ENCODE data around the gene FBXO31. TPM values are rescaled to one million over a fixed set of nuclear protein-coding genes. Genes with fewer than 3 reads are reported as not detected.

The FBXO31 gene, protein sequence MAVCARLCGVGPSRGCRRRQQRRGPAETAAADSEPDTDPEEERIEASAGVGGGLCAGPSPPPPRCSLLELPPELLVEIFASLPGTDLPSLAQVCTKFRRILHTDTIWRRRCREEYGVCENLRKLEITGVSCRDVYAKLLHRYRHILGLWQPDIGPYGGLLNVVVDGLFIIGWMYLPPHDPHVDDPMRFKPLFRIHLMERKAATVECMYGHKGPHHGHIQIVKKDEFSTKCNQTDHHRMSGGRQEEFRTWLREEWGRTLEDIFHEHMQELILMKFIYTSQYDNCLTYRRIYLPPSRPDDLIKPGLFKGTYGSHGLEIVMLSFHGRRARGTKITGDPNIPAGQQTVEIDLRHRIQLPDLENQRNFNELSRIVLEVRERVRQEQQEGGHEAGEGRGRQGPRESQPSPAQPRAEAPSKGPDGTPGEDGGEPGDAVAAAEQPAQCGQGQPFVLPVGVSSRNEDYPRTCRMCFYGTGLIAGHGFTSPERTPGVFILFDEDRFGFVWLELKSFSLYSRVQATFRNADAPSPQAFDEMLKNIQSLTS
- 9.0 TPM for polyA plus RNA-seq (2013, experiment 1 of 2)
- 8.4 TPM for polyA plus RNA-seq (2013, experiment 2 of 2)

DNA sequence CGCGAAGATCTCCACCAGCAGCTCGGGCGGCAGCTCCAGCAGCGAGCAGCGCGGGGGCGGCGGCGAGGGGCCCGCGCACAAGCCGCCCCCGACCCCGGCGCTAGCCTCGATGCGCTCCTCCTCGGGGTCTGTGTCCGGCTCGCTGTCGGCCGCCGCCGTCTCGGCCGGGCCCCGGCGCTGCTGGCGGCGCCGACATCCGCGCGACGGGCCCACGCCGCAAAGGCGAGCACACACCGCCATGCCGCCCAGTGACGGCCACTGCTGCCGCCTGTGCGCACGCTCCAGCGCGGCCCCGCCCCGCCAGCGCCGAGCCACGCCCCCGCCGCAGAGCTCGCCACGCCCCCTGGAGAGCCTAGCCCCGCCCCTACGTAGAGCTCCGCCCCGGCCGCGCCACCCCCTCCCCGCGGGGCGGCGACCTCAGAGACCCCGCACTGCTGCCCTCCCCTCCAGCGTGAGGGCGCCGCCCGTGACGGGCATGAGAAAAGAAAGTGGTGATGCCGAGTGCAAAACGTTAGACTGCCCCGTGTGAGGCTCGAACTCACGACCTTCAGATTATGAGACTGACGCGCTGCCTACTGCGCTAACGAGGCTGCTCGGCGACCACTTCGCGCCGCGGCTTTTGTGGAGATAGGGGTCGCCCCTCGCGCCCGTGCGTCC lies at the start of gene FBXO31:
FBXO31 (minus strand) TSS at position 272 of the 657 bp plus-strand sequence; CDS start at position 240, 32 bp downstream.
- peaks cover 4 to 21% of the 10 kb centered on the region in 2 donors for H3K4me1 ChIP-seq (ENCODE audit: control insufficient read depth in 2 of 2, insufficient read depth in 1 of 2, low read depth in 1 of 2, low read length in 2 of 2)
- H2BK15ac ChIP-seq (ENCODE audit: low read length) = peak within 1 kb of the TSS; percentile 25
- peak within 1 kb of the TSS; percentile 51 for H2BK120ac ChIP-seq (ENCODE audit: low read depth, low read length)
- no CpG with 5 or more reads among the region's 92 CpGs for WGBS, 2 donors (ENCODE audit: extremely low coverage in 2 of 2, insufficient read length in 2 of 2, insufficient replicate concordance in 1 of 2)
- peak within 1 kb of the TSS; percentile 94 for H3K27ac ChIP-seq (replicated peaks; ENCODE audit: low read length)
- no peak within 1 kb of the TSS for H4K91ac ChIP-seq (ENCODE audit: low read depth, low read length, poor library complexity)
- peaks cover 11% of the 10 kb centered on the region for H3K79me1 ChIP-seq (ENCODE audit: low read depth, low read length)
- peak within 1 kb of the TSS; percentile 71 for H2AK5ac ChIP-seq (ENCODE audit: low read depth, low read length)
- peak within 1 kb of the TSS; percentile 95 for H3K9ac ChIP-seq (ENCODE audit: low read depth, low read length, poor library complexity)
- no peak within 1 kb of the TSS for H2BK12ac ChIP-seq (ENCODE audit: low read length)
- peaks cover 2 to 8% of the 10 kb centered on the region in 2 donors for H3K36me3 ChIP-seq (replicated peaks in 1 of 2; ENCODE audit: control insufficient read depth in 2 of 2, insufficient read depth in 2 of 2, low read length in 2 of 2)
- H2BK5ac ChIP-seq (ENCODE audit: low read length) = peak within 1 kb of the TSS; percentile 20
- H3K9me3 ChIP-seq (replicated peaks in 1 of 2; ENCODE audit: control insufficient read depth in 2 of 2, insufficient read depth in 1 of 2, low read depth in 1 of 2, low read length in 2 of 2) = peaks cover 0 to 1% of the 10 kb centered on the region in 2 donors
- peak within 1 kb of the TSS; percentile 98 for H2AFZ ChIP-seq (ENCODE audit: low read length)
- no peak within 1 kb of the TSS for H3K14ac ChIP-seq (ENCODE audit: low read length)
- H3K4me3 ChIP-seq (ENCODE audit: low read length in 2 of 2) = peak within 1 kb of the TSS; percentile 66 to 93
- peak within 1 kb of the TSS; percentile 82 for H3K18ac ChIP-seq (ENCODE audit: low read length)
- H3K23ac ChIP-seq (ENCODE audit: low read depth, low read length, poor library complexity) = peak within 1 kb of the TSS; percentile 83
- peak within 1 kb of the TSS; percentile 96 for H3K4me2 ChIP-seq (ENCODE audit: insufficient read depth, low read length, poor library complexity, severe bottlenecking)
- peak; percentile 96 for DNase-seq (ENCODE audit: low spot score)
- H3K27me3 ChIP-seq (ENCODE audit: control insufficient read depth in 3 of 3, insufficient read depth in 3 of 3, low read depth in 1 of 3, low read length in 3 of 3) = no peaks in the 10 kb centered on the region
- H3K4ac ChIP-seq (ENCODE audit: low read length) = peak within 1 kb of the TSS; percentile 3
- no peak within 1 kb of the TSS for H4K8ac ChIP-seq (ENCODE audit: low read depth, low read length)

DNA sequence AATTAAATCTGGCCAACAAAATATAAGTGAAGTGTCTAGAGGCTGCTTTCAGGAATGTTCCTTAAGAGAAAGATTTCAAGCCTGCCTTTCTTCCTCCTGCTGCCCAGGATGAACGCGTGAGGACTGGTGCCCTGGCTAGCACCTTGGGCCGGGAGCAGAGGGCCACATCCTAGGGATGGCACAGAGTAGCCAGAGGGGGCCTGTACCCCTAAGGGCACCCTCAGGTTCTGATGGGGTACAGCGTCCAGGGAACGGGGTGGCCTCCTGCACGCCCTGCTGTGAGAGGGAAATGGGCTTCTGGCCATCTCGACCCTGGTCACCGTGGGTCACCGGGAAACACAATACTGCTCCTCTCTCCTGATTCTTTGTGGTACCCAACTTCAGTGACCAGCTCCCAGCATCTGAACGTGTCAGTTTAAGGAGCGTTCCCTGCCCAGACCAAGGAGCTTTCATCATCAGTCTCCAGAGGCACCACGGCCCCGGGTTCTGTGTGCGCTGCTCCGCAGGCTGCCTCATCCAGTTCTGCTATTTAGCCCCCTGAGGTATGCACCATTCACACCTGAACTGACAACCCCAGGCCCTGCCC lies 48.8 kb upstream of the FBXO31 start:
- H3K4me2 ChIP-seq (ENCODE audit: insufficient read depth, low read length, poor library complexity, severe bottlenecking) = no peak overlapping the region
- H3K79me1 ChIP-seq (ENCODE audit: low read depth, low read length) = peaks cover 20% of the 10 kb centered on the region
- H2BK12ac ChIP-seq (ENCODE audit: low read length) = no peak overlapping the region
- H2BK15ac ChIP-seq (ENCODE audit: low read length) = no peak overlapping the region
- peak overlapping the region; percentile 56 for H3K14ac ChIP-seq (ENCODE audit: low read length)
- no peak overlapping the region for H2AFZ ChIP-seq (ENCODE audit: low read length)
- H3K27me3 ChIP-seq (ENCODE audit: control insufficient read depth in 3 of 3, insufficient read depth in 3 of 3, low read depth in 1 of 3, low read length in 3 of 3) = no peaks in the 10 kb centered on the region
- no peak overlapping the region for H2BK5ac ChIP-seq (ENCODE audit: low read length)
- H3K18ac ChIP-seq (ENCODE audit: low read length) = no peak overlapping the region
- no peak overlapping the region for H3K9ac ChIP-seq (ENCODE audit: low read depth, low read length, poor library complexity)
- no peak for DNase-seq (ENCODE audit: low spot score)
- H4K91ac ChIP-seq (ENCODE audit: low read depth, low read length, poor library complexity) = no peak overlapping the region
- peak overlapping the region; percentile 80 for H3K23ac ChIP-seq (ENCODE audit: low read depth, low read length, poor library complexity)
- no peak overlapping the region for H3K27ac ChIP-seq (replicated peaks; ENCODE audit: low read length)
- H4K8ac ChIP-seq (ENCODE audit: low read depth, low read length) = peak overlapping the region; percentile 48
- no peak overlapping the region for H3K4me3 ChIP-seq (ENCODE audit: low read length in 2 of 2)
- H3K36me3 ChIP-seq (replicated peaks in 1 of 2; ENCODE audit: control insufficient read depth in 2 of 2, insufficient read depth in 2 of 2, low read length in 2 of 2) = peaks cover 8 to 32% of the 10 kb centered on the region in 2 donors
- peaks cover 0 to 9% of the 10 kb centered on the region in 2 donors for H3K4me1 ChIP-seq (ENCODE audit: control insufficient read depth in 2 of 2, insufficient read depth in 1 of 2, low read depth in 1 of 2, low read length in 2 of 2)
- no peak overlapping the region for H2BK120ac ChIP-seq (ENCODE audit: low read depth, low read length)
- no peak overlapping the region for H2AK5ac ChIP-seq (ENCODE audit: low read depth, low read length)
- WGBS, 2 donors (ENCODE audit: extremely low coverage in 2 of 2, insufficient read length in 2 of 2, insufficient replicate concordance in 1 of 2) = no CpG with 5 or more reads among the region's 15 CpGs
- no peak overlapping the region for H3K4ac ChIP-seq (ENCODE audit: low read length)
- H3K9me3 ChIP-seq (replicated peaks in 1 of 2; ENCODE audit: control insufficient read depth in 2 of 2, insufficient read depth in 1 of 2, low read depth in 1 of 2, low read length in 2 of 2) = no peaks in the 10 kb centered on the region

DNA sequence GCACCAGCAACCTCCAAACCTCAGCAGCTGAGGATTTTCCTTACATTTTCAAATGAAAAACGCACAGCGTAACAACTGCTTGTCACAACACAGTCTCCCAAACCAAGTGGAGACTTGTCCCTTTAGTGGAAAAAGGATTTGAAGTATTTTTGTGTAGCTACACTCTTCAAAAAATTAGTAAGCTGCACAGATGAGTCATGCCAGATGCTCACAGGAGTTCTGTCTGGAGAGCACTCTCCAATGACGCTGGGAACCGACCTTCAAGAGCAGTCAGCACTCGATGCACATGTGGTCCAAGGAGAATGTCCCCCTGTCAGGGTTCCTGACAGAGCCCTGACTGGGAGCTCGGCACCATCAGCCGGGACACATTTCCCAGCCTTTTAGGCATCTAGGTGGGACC lies 48.4 kb upstream of the FBXO31 start:
- H2AK5ac ChIP-seq (ENCODE audit: low read depth, low read length) = no peak overlapping the region
- no peak overlapping the region for H3K4me3 ChIP-seq (ENCODE audit: low read length in 2 of 2)
- H3K27me3 ChIP-seq (ENCODE audit: control insufficient read depth in 3 of 3, insufficient read depth in 3 of 3, low read depth in 1 of 3, low read length in 3 of 3) = no peaks in the 10 kb centered on the region
- H3K4me2 ChIP-seq (ENCODE audit: insufficient read depth, low read length, poor library complexity, severe bottlenecking) = no peak overlapping the region
- H2BK15ac ChIP-seq (ENCODE audit: low read length) = no peak overlapping the region
- peaks cover 18% of the 10 kb centered on the region for H3K79me1 ChIP-seq (ENCODE audit: low read depth, low read length)
- H3K4ac ChIP-seq (ENCODE audit: low read length) = no peak overlapping the region
- H4K8ac ChIP-seq (ENCODE audit: low read depth, low read length) = peak overlapping the region; percentile 48
- DNase-seq (ENCODE audit: low spot score) = no peak
- H3K18ac ChIP-seq (ENCODE audit: low read length) = no peak overlapping the region
- peaks cover 8 to 35% of the 10 kb centered on the region in 2 donors for H3K36me3 ChIP-seq (replicated peaks in 1 of 2; ENCODE audit: control insufficient read depth in 2 of 2, insufficient read depth in 2 of 2, low read length in 2 of 2)
- no peak overlapping the region for H2BK5ac ChIP-seq (ENCODE audit: low read length)
- no peak overlapping the region for H3K9ac ChIP-seq (ENCODE audit: low read depth, low read length, poor library complexity)
- no peak overlapping the region for H3K27ac ChIP-seq (replicated peaks; ENCODE audit: low read length)
- H3K23ac ChIP-seq (ENCODE audit: low read depth, low read length, poor library complexity) = no peak overlapping the region
- H3K14ac ChIP-seq (ENCODE audit: low read length) = no peak overlapping the region
- no peak overlapping the region for H2BK120ac ChIP-seq (ENCODE audit: low read depth, low read length)
- H4K91ac ChIP-seq (ENCODE audit: low read depth, low read length, poor library complexity) = no peak overlapping the region
- WGBS, 2 donors (ENCODE audit: extremely low coverage in 2 of 2, insufficient read length in 2 of 2, insufficient replicate concordance in 1 of 2) = no CpG with 5 or more reads among the region's 7 CpGs
- peaks cover 3 to 9% of the 10 kb centered on the region in 2 donors for H3K4me1 ChIP-seq (ENCODE audit: control insufficient read depth in 2 of 2, insufficient read depth in 1 of 2, low read depth in 1 of 2, low read length in 2 of 2)
- H2AFZ ChIP-seq (ENCODE audit: low read length) = no peak overlapping the region
- no peaks in the 10 kb centered on the region for H3K9me3 ChIP-seq (replicated peaks in 1 of 2; ENCODE audit: control insufficient read depth in 2 of 2, insufficient read depth in 1 of 2, low read depth in 1 of 2, low read length in 2 of 2)
- no peak overlapping the region for H2BK12ac ChIP-seq (ENCODE audit: low read length)
